Loucy (cell line): Measurements from ENCODE around the gene RGS3.

Experiments
- H2AFZ ChIP-seq: fragments of 200-600 bp; sonication (generic); 2 replicates; pipeline ENCODE4 v1.6.0; 2016; ENCODE audit warnings: antibody characterized with exemption, mild to moderate bottlenecking, low read length, moderate library complexity
- H3F3A ChIP-seq: fragments of 200-600 bp; 2 replicates; pipeline ENCODE4 v1.6.0; 2016; ENCODE audit warnings: antibody characterized with exemption, low read depth, mild to moderate bottlenecking
- H3K27me3 ChIP-seq: fragments of 200-600 bp; sonication (generic); 2 replicates; pipeline ENCODE4 v1.6.1; 2014; ENCODE audit warnings: low read length, mild to moderate bottlenecking; ENCODE audit not compliant: insufficient read depth, poor library complexity, severe bottlenecking
- H3K36me3 ChIP-seq: fragments of 200-600 bp; sonication (generic); 2 replicates; pipeline ENCODE4 v1.6.1; 2016; ENCODE audit warnings: low read length; ENCODE audit not compliant: insufficient read depth
- H3K4me1 ChIP-seq: fragments of 200-600 bp; sonication (generic); 2 replicates; pipeline ENCODE4 v1.5.1; 2014; ENCODE audit warnings: low read length, mild to moderate bottlenecking; ENCODE audit not compliant: insufficient read depth, poor library complexity, severe bottlenecking
- H3K4me2 ChIP-seq: fragments of 200-600 bp; sonication (generic); 2 replicates; pipeline ENCODE4 v1.6.0; 2014; ENCODE audit warnings: antibody characterized with exemption, low read length, low read depth, mild to moderate bottlenecking; ENCODE audit not compliant: poor library complexity, severe bottlenecking
- H3K4me3 ChIP-seq: fragments of 200-600 bp; sonication (generic); 2 replicates; pipeline ENCODE4 v1.5.1; 2014; ENCODE audit warnings: low read length, mild to moderate bottlenecking, mixed read lengths; ENCODE audit not compliant: poor library complexity, severe bottlenecking
- H3K79me2 ChIP-seq: fragments of 200-600 bp; sonication (generic); 2 replicates; pipeline ENCODE4 v1.6.1; 2014; ENCODE audit warnings: low read length; ENCODE audit not compliant: insufficient read depth
- H3K9ac ChIP-seq: fragments of 200-600 bp; sonication (generic); 2 replicates; pipeline ENCODE4 v1.6.0; 2014; ENCODE audit warnings: mild to moderate bottlenecking, low read depth, low read length, moderate library complexity; ENCODE audit not compliant: poor library complexity, severe bottlenecking
- H3K9me2 ChIP-seq: fragments of 200-600 bp; sonication (generic); replicated peaks from 2 replicates; pipeline ENCODE4 v1.6.1; 2016; ENCODE audit warnings: low read depth, low read length, mixed read lengths
- H3K9me3 ChIP-seq: fragments of 200-600 bp; sonication (generic); 2 replicates; pipeline ENCODE4 v1.6.1; 2014; ENCODE audit warnings: mild to moderate bottlenecking, antibody characterized with exemption, low read length, low read depth; ENCODE audit not compliant: insufficient read depth
- H4K20me1 ChIP-seq: fragments of 200-600 bp; sonication (generic); 2 replicates; pipeline ENCODE4 v1.6.0; 2014; ENCODE audit warnings: antibody characterized with exemption, low read length, mild to moderate bottlenecking; ENCODE audit not compliant: insufficient read depth, poor library complexity, severe bottlenecking
- EZH2phosphoT487 ChIP-seq: fragments of 200-600 bp; IDR thresholded peaks from 2 replicates; pipeline ENCODE4 v1.6.1; 2018; ENCODE audit warnings: antibody characterized with exemption, mild to moderate bottlenecking, moderate library complexity, borderline replicate concordance
- TF ChIP-seq, protein P1 (sequence below): fragments of 200-600 bp; sonication (generic); conservative IDR thresholded peaks from 2 replicates; pipeline ENCODE4 v1.5.1; 2014; ENCODE audit warnings: mild to moderate bottlenecking, antibody characterized with exemption, low read length

Gene RGS3

GRCh38 chr9:113589407-113589806 lies 125.9 kb downstream of the RGS3 start:
- Histone ChIP-seq H3F3A (no peaks in the 10 kb centered on the region), H3K4me2 (peak overlapping the region; percentile 78), H3K27me3 (no peaks in the 10 kb centered on the region), H2AFZ (peak overlapping the region; percentile 58), H3K36me3 (peaks cover 6% of the 10 kb centered on the region; the same call in 1 of the 2 replicates), H3K9me2 (no peaks in the 10 kb centered on the region), H3K9me3 (no peaks in the 10 kb centered on the region), H3K4me1 (peaks cover 39% of the 10 kb centered on the region), H3K9ac (peak overlapping the region; percentile 54), H4K20me1 (no peaks in the 10 kb centered on the region), H3K79me2 (peaks cover 41% of the 10 kb centered on the region; the same call in 1 of the 2 replicates), H3K4me3 (peak overlapping the region; percentile 67)
- TF ChIP-seq, protein P1, sequence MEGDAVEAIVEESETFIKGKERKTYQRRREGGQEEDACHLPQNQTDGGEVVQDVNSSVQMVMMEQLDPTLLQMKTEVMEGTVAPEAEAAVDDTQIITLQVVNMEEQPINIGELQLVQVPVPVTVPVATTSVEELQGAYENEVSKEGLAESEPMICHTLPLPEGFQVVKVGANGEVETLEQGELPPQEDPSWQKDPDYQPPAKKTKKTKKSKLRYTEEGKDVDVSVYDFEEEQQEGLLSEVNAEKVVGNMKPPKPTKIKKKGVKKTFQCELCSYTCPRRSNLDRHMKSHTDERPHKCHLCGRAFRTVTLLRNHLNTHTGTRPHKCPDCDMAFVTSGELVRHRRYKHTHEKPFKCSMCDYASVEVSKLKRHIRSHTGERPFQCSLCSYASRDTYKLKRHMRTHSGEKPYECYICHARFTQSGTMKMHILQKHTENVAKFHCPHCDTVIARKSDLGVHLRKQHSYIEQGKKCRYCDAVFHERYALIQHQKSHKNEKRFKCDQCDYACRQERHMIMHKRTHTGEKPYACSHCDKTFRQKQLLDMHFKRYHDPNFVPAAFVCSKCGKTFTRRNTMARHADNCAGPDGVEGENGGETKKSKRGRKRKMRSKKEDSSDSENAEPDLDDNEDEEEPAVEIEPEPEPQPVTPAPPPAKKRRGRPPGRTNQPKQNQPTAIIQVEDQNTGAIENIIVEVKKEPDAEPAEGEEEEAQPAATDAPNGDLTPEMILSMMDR: no peak
- no peak for TF ChIP-seq EZH2phosphoT487

DNA sequence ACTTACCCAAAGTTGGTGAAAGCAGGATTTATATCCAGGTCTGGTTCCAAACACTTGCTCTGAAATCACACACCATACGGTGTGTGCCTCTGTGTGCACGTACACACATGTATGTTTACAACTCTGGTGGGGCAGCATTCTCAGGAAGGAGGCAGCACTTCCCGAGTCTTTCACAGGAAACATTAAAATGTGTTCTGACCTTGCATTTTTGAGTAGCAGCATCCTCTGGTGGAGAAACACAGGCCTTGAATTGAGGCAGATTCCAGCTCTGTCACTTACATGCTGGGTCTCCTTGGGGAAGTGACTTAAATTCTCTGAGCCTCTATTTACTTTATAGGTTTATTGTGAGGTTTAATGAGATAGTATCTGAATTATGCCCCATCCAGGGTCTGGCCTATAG lies 126.4 kb downstream of the RGS3 start:
- Histone ChIP-seq H4K20me1 (no peaks in the 10 kb centered on the region), H3K36me3 (peaks cover under 1% of the 10 kb centered on the region; the same call in 1 of the 2 replicates), H3K9me3 (no peaks in the 10 kb centered on the region), H3K9ac (peak overlapping the region; percentile 54), H2AFZ (peak overlapping the region; percentile 58), H3K9me2 (no peaks in the 10 kb centered on the region), H3K4me2 (peak overlapping the region; percentile 78), H3K4me3 (peak overlapping the region; percentile 67), H3K79me2 (peaks cover 39% of the 10 kb centered on the region; the same call in 1 of the 2 replicates), H3K4me1 (peaks cover 39% of the 10 kb centered on the region), H3F3A (no peaks in the 10 kb centered on the region), H3K27me3 (no peaks in the 10 kb centered on the region)
- TF ChIP-seq EZH2phosphoT487: no peak
- TF ChIP-seq, protein P1: peak; percentile 88

GRCh38 chr9:113590389-113590788 lies 126.9 kb downstream of the RGS3 start:
- H3F3A ChIP-seq: no peaks in the 10 kb centered on the region
- no peaks in the 10 kb centered on the region for H4K20me1 ChIP-seq
- no peak overlapping the region for H3K9ac ChIP-seq
- TF ChIP-seq, protein P1: no peak
- no peak for TF ChIP-seq EZH2phosphoT487
- H3K27me3 ChIP-seq: no peaks in the 10 kb centered on the region
- H3K4me3 ChIP-seq: no peak overlapping the region
- no peak overlapping the region for H2AFZ ChIP-seq
- H3K4me2 ChIP-seq: no peak overlapping the region
- peaks cover 39% of the 10 kb centered on the region for H3K4me1 ChIP-seq
- H3K9me2 ChIP-seq: no peaks in the 10 kb centered on the region
- H3K36me3 ChIP-seq: no peaks in the 10 kb centered on the region
- no peaks in the 10 kb centered on the region for H3K9me3 ChIP-seq
- H3K79me2 ChIP-seq: peaks cover 37% of the 10 kb centered on the region; the same call in 1 of the 2 replicates
